ENCODE data around the gene ARHGAP22.
"Not testable (repeated sequence)": the region's sequence is repeated elsewhere in the genome, so short reads cannot be mapped to it uniquely, and the experiment has no call there.

The ARHGAP22 gene

GRCh38 chr10:48445932-48446331, 158.9 kb downstream of the ARHGAP22 start:
- DNase-seq = no peak

- no peak for DNase-seq
Measured at GRCh38 chr10:48444861-48445841, 159.7 kb downstream of the ARHGAP22 start.

- peak; percentile 25 for DNase-seq
Measured at GRCh38 chr10:48444266-48444665, 160.6 kb downstream of the ARHGAP22 start.

GRCh38 chr10:48442809-48443177, 162.1 kb downstream of the ARHGAP22 start:
- DNase-seq = no peak

DNA sequence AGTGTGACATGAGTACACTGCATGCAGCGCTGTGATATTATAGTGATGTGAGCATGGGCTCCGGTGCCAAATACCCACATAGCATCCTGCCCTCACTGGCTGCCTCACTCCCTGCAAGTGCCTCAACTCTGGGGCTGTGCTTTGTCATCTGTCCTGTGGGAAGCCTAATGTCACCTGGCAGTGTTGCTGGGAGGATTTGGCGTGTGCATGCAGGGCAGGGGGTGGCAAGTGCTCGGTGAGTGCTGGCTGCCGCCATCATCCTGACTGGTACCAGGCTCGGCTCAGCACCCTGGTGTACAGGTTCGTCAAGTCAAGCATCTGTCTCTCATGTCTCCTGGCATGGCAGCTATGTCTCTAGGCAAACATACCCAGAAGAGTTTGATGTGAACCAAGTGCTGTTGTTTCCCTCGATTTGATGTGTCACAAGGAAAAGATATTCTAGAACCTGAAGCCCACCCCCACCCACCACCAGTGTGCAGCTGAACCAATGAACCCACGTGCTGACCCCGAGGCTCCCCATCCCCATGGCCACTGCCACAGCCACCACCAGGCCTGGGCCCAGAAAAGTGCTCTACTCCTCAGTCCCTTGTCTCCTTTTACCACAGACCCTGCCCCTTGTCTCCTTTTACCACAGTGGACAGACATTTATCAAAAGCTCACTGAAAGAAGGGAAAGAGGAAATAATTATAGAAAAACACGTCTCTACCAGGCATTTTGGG, 162.6 kb downstream of the ARHGAP22 start:
- no peak for DNase-seq

DNA sequence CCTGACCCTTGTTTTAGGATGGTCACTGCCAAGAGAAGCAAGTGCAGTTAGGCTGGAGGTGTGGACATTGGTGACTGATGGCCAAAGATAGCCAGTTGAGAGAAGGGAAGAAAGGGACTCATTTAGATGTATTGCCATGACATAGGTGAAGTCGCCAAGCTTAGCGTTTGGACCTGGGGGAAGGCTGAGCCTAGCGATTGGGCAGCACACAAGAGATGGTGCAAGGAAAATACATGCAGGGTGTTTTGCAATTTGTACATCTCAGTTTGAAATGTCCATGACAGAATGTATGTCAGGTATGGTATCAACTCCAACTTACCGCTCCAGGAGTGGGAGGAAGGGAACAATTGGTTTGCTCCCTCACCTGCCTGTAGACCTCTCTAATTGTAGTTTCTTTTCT, 164.1 kb downstream of the ARHGAP22 start:
- no peak for DNase-seq

DNA sequence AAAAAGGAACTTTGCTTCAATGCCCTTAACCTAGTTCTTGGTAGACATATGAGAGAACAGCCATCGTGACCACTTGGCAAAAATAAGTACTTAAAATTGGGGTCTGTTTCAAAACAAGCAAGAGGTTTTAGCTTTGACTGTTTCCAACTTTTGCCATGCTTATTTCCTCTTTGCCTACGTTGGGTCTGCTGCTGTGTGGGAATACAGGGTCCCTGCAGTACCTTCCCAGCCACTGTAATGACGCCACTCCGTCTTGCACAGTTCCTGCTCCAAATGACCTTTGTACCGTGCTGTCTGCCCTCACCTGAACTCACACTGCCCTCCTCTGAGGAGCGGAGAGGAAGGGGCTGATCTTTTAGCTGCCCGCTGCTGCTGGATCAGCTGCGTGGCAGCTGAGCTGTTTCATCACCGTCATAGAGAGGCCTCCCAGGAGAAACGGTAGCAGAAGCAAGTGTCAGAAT, 165.3 kb downstream of the ARHGAP22 start:
- DNase-seq = peak; percentile 40

DNA sequence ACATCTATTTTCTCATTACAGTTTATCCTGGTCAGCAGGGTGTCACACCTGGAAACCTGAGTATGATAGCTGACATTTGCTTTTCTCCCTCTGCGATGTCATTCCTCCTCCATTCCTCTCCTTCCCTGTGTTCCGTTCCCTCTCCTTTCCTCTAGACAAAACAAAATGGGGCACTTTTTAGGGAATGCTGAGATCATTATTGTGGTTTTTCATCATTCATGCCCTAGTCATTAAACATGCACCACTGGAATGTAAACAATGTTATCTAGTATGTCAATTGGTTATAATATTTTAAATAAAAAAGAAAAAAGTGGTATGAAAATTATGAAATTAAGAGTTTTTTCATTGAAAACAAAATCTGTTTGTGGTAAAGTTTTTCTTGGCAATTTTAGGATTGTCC, 165.8 kb downstream of the ARHGAP22 start:
- peak; percentile 80 for DNase-seq

GRCh38 chr10:48437546-48437945, 167.3 kb downstream of the ARHGAP22 start:
- DNase-seq = no peak

DNA sequence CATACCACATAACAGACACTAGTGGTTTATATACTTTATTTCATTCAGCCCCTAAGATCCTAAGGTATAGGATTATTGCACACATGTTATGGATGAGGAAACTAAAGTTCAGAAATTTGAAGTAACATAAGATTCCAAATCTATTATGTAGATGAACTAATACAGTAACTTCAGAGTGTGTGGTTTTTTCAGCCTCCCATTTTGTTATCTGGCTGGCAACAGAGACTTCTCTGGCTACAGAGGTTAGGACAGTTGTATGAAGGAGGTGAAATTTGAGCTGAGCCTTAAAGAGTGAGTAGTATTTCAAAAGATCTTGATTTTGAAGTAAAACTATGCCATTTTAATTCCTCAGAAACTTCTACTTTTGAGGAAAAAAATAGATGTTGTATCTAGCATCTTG, 173.0 kb downstream of the ARHGAP22 start:
- no peak for DNase-seq

DNA sequence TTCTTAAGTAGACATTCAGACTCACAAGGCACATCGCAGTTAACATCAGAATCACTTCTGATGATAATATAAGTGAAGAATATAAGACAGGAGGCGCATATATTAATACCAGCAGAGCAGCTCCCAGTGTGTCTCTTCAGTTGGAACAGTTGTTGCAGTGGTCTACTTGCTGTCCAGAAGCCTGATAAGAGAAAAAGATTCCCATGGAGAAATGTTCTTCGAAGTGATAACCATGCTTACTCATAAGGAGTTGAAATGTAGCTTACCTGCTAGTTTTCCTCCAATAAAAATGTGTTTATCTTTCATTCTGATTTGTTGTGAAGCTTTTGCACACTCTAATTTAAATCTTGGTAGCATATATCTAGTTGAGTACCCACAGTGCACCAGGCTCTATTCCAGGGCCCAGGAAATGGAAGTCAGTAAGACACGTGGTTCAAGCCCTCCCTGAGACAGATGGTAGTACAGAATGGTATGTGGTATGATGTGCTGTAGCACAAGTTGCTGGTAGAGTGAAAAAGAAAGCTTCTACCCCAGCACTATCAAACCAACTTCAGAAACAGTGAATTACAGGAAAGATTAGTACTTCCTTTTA, 174.4 kb downstream of the ARHGAP22 start:
- DNase-seq = no peak

GRCh38 chr10:48429309-48429708, 175.6 kb downstream of the ARHGAP22 start:
- no peak for DNase-seq

DNA sequence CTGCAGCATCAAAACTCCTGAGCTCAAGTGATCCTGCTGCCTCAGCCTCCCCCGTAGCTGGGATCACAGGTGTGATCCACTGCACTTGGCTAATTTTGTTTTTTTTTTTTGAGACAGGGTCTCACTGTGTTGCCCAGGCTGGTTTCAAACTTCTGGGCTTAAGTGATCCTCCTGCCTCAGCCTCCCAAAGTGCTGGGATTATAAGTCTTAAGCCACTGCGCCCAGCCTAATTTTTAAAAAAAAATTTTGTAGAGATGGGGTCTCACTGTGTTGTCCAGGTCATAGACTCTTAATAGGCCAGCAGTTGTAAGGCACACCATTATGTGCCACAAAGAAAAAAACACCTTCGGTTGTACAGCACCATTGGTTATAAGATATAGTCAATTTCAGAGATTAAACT, 176.0 kb downstream of the ARHGAP22 start:
- no peak for DNase-seq

GRCh38 chr10:48423884-48424283, 181.0 kb downstream of the ARHGAP22 start:
- no peak for DNase-seq

DNA sequence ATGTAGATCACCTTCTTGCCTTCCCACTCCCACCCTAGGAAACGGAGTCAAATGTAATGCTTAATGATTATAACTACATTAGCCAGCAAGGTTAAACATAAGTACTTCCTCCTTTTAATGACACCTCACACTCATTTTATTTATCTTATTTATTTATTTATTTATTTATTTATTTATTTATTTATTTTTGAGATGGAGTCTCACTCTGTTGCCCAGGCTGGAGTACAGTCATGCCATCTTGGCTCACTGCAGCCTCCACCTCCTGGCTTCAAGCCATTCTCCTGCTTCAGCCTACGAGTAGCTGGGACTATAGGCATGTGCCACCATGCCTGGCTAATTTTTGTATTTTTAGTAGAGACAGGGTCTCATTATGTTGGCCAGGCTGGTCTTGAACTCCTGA, 183.0 kb downstream of the ARHGAP22 start:
- not testable (repeated sequence) for DNase-seq

DNA sequence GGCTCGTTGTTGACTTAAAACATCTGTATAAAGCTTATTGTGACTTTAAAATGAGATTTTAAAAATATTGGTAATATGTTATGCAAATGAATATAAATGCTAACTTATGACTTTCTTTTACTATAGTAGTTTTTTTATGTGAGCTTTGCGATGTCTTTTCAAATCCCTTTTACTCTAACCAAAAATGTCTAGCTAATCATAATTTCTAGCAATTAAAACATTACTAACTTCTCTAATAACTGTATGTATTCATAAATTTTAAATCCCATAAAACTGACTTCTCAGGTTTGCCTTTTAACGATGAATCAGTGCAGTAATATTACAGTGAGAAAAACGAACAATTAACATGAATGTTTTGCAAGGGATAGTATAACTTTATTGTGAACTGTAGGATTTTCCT, 185.2 kb downstream of the ARHGAP22 start:
- DNase-seq = no peak

DNA sequence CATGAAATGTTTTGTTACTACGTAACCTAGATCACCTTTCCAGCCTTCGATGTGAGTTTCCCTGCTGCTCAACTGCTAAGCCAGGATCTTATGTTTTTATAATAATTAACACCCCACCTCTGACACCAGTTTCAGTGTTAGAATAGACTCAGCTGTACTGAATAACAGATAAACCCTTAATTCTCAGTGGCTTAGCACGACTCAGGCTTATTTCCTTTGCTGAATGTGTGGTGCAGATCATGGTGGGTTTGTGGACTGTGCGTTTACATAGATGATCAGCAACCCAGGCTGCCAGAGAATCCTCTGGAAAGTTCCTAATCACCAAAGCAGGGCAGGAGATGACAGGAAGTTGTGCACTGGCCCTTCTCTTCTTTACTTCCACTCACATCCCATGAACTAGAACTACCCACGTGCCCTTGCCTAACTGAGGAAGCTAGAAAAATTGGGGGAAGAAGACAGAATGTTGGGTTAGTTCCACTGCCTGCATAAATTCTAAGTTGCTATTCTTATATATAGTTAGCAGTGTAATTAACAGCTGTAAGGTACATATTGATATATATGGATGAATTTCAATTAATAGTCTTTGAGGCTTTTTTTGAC, 186.6 kb downstream of the ARHGAP22 start:
- DNase-seq = no peak

GRCh38 chr10:48417374-48417773, 187.5 kb downstream of the ARHGAP22 start:
- no peak for DNase-seq

DNA sequence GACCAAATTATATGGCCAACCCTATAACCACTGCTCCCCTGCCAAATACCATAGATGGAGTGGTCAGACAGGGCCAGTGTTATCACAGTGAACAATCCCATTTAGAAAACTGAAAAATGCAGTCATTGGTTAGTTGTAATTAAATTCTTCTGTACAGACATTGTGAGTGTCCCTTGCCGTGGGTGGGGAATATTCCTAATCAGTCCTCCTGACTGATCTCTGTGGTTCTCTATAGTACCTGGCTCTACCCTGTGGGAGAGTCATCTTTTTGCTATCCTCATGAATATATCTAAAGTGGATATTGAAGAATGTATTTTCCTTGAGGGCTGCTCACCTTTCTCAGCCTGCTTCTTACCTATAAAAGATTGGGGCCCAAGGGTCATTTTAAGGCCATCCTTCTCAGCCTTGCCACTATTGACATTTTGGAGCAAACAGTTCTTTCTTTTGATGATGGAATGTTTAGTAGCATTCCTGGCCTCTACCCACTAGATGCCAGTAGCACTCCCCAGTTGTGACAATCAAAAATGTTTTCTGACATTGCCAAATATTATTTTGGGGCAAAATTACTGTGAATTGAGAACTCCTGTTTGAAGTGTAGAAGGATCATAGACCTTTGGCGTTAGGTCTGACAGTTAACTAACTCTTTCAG, 188.2 kb downstream of the ARHGAP22 start:
- DNase-seq = no peak

DNA sequence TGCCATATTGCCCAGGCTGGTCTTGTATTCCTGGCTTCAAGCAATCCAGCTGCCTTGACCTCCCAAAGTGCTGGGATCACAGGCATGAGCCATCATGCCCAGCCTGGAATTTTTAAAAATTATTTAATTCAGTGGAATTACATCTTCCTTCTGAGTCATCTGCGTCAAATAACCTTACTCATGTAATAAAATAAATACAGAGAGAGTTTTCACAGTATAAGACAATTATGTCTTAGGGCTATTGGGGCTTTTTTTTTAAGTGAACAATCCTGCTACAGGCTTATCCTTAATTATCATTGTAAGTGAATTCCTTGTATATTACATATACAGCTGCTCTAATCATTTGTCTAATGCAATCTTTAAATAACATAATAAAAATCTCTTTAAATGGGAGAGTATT, 190.1 kb downstream of the ARHGAP22 start:
- peak; percentile 59 for DNase-seq

GRCh38 chr10:48414160-48414559, 190.7 kb downstream of the ARHGAP22 start:
- DNase-seq = no peak

DNA sequence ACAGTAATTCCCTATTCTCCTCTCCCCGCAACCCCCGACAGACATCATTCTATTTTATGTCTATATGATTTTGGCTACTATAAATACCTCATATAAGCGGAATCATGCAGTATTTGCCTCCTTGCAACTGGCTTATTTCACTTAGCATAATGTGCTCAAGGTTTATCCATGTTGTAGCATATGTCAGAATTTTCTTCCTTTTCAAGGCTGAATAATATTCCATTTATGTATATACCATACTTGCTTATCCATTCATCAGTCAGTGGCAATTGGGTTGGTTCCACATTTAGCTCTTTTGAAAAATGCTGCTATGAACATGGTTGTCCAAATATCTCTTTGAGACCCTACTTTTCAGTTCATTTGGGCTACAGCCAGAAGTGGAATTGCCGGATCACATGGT, 191.9 kb downstream of the ARHGAP22 start:
- DNase-seq = no peak

DNA sequence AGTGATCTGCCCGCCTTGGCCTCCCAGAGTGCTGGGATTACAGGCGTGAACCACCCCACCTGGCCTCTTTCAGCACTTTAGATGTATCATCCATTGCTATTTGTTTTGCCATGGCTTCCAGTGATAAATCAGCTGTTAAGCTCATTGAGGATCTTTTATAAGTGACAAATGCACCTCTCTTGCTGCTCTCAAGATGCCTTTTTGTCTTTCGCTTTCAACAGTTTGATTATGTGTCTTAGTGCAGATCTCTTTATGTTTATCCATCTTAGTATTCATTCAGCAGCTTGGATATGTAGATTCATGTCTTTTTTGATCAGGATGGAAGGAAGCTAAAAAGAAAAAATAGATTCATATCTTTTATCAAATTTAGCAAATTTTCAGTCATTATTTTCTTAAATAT, 192.8 kb downstream of the ARHGAP22 start:
- DNase-seq = no peak

Data from fibroblast of skin of right biceps (primary cell).